HG03354 (cell line): Measurements from ENCODE around the gene NPY4R2.
"Not testable (repeated sequence)": the region's sequence is repeated elsewhere in the genome, so short reads cannot be mapped to it uniquely, and the experiment has no call there.

Experiments used
- ATAC-seq: cut with Tn5 transposase; IDR thresholded peaks from one replicate; pipeline ENCODE4 v1.9.1; 2021; ENCODE audit warnings: mild to moderate bottlenecking; ENCODE audit not compliant: unreplicated experiment, poor library complexity, severe bottlenecking

Gene NPY4R2, protein sequence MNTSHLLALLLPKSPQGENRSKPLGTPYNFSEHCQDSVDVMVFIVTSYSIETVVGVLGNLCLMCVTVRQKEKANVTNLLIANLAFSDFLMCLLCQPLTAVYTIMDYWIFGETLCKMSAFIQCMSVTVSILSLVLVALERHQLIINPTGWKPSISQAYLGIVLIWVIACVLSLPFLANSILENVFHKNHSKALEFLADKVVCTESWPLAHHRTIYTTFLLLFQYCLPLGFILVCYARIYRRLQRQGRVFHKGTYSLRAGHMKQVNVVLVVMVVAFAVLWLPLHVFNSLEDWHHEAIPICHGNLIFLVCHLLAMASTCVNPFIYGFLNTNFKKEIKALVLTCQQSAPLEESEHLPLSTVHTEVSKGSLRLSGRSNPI

DNA sequence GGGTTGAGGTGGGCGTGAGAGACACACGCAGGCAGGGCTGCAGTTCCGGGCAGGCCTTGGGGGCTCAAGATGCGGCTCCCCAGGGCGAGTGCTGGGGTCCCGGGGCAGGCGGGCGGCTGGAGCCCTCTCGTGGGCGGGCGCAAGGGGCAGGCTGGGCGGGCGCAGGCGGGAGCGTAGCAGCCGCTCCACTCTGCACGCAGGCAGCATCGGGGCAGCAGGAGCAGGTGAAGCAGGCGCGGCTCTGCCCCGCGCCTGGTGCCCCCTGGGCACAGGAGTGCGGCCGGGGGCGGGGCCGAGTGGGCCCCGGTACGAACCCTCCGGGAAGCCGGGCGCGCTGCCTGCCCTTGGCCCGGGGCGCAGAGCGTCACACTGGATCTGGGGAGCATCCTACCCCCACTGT, at the start of gene NPY4R2:
TSS of gene NPY4R2 (plus strand) at position 188 of the 400 bp plus-strand sequence. CDS start 3,326 bp downstream, outside the sequence.
- ATAC-seq: not testable (repeated sequence)

DNA sequence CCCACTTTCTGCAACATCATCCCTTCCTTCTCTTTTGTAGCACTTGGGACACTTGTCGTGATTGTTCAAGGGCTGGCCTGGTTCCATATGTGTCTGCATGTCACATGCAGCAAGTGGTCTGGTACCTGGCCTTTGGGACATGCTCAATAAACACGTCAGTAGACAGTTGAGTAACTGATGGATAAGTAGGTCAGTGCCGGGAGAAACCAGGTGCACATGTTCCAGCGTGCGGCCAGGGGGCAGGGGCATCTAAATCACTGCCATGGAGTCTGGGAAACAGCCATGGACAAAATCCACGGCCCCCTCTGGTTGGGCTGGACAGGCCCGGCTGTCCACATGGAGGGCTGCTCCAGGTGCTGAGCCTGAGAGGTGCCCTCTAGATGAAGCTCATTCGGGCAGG, 47.6 kb upstream of the NPY4R2 start:
- ATAC-seq: not testable (repeated sequence)

DNA sequence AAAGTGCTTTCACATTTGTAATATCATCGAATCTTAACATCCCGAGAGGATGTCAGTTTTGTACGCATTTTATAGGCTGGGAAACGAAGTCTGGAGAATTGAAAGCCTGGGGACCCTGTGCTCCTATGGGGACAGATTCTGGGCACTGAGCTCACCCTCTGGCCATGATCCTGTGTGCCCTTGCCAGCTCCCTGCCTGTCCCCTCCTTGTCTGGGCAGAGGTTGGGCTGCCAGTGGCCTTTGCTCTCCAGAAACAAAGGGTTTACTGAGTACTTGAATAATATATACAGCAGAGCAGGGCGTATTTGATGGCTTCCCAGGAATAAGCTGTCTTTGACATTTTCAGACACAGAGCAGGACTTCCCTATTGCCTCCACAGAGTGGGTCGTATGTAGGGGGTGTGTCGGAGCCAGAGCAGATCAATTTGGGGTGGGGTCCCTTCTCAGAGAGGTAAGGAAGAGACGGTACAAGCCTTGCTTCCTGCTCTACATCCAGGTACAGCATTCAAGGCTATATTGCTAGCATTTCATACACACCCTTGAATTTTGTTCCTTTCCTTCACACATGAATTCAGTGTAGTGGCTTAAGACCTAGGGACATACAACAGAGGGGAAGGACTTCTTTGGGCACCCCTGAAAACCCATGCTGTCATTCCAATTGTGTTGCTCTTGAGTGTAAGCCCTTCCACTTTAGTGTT, 46.8 kb upstream of the NPY4R2 start:
- not testable (repeated sequence) for ATAC-seq

DNA sequence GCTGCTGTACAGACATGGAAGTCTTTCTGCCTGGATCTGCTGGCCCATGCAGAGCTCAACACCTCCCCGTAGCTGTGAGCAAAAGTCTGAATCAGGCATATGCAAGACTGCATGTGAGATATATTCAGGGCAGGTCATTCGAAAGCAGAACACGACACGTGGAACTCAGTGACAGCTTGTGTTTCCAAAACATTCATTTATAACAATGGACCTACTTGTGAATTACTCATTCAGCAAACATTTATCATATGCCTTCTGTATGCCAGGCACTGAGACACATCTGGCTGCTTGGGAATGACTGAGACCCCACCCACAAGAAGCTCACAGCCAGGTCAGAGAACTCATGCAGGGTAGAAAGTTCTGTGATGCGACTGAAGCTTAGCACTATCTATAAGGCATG, 46.2 kb upstream of the NPY4R2 start:
- not testable (repeated sequence) for ATAC-seq

DNA sequence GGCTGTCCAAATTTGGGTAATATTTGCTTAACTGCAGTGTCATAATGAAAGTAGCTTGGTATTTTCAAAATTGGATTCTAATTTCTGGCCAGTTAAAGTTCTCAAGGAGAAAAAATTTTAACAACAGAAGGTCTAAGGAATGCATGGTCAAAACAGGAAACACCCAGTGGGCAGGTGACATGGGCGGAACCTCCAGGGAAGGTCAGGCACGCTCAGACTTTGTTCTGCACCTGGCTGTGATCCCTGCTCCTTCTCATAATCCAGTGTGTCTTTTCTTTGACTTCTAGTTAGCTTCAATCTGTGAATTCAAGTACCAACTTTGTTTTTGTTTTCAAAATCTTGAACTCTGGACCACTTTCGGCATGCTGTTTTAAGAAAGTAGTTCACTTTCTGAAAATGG, 34.2 kb upstream of the NPY4R2 start:
- ATAC-seq: not testable (repeated sequence)

DNA sequence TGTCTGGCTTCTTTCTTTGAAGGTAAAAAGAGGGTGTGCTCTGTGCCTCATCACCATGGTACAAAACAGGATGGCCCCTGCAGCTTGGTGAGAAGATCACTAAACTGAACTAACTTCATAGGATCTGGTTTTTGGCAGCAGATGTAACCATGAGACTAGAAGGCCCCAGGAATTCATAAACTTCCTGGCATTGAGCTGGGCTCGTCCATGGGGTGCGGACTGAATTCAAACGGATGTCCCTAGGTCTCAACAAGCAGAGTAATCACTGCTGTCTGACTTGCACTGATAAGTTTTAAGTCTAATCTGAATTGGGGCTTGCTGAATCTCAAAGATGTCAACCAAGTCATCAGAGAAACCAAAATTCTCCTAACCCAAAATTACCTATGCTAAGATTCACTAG, 33.5 kb upstream of the NPY4R2 start:
- not testable (repeated sequence) for ATAC-seq

DNA sequence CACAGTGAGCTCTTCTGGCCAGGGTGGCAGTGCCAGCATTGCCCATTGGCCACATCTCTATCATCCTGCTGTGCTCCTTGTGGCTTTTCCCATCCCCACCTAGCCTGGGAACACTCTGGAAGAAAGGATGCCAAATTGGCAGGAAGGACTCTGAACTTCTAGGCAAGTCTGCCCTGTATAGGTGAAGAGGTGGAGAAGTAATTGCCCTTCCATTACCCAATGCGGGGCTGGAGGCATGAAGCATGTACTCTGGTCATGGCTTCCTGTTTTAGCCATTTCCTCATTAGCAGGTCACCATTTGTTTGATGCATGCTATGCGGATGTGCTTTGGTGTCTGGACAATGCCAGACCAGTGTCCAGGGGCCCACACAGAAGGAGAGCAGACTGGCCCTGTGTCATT, 32.1 kb upstream of the NPY4R2 start:
- not testable (repeated sequence) for ATAC-seq

DNA sequence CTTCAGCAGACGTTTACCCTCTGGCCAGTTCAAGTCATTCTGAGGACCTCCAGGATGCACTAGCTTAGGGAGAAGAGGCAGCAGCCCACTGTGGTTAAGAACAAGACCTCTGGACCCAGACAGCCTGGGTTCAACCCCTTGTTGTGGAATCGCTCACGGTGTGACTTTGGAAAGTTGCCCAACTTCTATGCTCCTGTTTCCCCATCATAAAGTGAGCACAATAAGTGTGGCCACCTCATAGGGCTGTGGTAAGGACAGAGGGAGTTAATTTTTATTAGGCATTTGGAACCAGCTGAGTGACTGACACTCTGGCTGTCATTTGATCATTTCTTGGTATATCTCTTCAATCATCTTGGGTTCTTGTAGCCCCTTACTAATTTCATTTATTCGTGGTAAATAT, 31.6 kb upstream of the NPY4R2 start:
- ATAC-seq: not testable (repeated sequence)

DNA sequence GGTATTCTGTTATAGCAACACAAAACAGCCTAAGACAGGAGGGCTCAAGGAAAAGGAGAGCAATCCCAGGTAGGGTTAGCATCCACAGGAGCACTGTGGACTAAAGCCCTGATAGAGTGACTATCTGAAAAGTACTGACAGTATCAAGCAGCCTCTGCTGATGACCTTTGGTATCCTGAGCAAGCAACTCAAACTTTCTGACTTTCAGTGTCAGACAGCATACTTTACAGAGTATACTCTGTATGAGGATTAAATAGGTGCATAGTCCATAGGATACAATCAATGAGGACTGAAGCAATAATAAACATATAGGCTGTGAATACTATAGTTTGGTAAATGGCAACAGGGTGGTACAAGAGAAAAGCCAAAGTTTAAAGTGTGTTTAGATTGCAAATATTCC, 27.7 kb upstream of the NPY4R2 start:
- not testable (repeated sequence) for ATAC-seq

DNA sequence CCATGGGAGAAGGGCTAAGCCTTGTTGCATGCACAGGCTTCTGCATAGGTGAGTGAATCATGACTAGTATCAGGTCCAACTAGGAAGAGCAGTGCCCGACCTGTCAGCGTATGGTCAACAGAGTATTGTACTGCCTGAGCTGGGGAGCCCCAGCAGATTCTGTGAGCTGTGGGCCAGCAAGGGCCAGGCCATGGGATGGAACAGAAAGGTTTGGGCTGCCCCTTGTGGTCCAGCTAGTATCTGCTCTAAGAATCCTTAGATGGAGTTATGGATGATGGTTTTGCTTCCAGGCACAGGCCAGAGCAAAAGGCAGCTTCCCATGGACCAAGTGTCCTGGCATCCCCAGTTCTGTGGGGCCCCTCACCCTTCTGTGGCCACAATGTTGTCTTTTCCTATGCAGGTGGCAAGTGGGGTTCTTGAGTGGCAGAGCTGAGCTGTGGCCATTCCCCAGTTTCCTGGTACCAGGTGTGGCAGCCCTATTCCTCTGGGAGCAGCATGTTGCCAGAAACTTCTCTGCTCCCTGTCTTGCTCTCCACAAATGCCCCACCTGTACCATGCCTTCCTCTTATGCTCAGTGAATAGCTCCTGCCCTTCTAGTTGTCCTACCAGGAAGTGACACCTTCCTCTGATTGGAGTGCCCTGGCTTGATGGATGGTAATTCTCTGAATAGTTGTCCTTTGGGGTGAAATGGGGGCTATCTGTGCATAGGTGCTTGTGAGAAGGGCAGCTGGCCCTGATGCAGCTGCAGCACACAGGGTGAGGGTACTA, 25.8 kb upstream of the NPY4R2 start:
- not testable (repeated sequence) for ATAC-seq

DNA sequence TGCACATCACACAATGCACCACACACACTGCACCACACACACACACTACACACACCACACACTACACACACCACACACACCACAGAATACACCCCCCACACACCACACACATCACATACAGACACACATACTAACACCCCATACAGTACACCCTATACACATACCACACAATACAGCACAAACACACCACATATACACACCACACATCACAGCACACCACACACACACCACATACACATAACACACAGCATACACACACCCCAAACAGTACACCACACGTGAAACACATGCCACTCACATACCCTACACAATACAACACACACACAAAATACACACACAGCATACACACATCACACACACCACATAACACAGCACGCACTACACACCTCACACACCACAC, 23.9 kb upstream of the NPY4R2 start:
- ATAC-seq: not testable (repeated sequence)

DNA sequence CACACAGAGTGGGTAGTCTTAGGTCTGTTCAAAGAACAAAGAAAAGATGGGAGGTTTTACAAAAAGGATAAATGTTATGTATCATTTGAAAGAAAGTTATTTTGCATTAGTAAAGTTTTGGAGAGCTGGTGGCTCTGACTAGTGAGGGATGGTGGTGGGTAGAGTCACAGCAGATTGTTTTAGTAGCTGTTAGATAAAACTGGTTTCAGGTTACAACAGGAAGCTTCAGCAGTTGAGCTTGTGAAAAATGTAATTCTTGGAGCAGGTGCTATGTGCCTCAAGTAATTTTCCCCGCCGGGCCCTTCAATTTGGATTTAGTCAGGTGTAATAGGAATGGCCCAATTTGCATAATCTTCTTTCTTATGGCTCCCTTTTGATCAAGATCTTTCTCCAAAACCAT, 20.6 kb upstream of the NPY4R2 start:
- not testable (repeated sequence) for ATAC-seq

DNA sequence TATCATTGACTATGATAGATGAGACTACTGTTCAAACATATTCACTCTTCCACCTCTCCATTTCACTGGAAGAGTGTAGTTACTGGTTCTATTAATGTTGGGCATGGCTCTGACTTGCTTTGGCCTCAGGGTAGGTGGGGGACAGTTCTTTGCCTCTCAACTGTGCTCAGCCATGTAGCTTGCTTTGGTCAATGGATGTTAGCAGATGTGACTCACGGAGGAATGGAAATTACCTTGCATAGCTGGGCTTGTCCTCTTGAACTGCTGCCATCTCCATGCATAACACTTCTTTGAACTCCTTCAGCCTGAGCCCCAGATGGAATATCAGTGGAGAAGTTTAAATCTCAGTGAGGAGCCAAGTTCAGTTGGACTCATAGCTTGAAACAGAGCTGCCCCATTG, 9.1 kb upstream of the NPY4R2 start:
- not testable (repeated sequence) for ATAC-seq

DNA sequence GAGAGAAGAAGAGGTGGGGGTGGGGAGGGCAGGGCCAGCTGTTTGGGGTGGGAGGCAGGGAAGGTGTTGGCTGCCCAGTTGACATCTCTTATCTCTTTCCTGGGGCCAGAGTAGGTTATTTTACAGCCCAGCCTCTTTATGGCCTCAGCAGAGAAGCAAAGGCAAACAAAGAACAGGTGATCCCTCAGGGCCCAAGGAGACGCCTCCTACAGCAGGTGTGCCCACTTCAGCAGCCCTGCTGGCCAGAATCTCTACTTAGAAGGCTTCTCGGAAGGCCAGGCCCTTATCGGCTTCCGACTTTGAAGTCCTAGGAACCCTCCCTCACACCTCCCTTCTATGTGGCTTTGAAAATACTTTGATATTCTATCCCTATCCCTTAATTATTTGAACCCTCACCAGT, 8.0 kb upstream of the NPY4R2 start:
- not testable (repeated sequence) for ATAC-seq

DNA sequence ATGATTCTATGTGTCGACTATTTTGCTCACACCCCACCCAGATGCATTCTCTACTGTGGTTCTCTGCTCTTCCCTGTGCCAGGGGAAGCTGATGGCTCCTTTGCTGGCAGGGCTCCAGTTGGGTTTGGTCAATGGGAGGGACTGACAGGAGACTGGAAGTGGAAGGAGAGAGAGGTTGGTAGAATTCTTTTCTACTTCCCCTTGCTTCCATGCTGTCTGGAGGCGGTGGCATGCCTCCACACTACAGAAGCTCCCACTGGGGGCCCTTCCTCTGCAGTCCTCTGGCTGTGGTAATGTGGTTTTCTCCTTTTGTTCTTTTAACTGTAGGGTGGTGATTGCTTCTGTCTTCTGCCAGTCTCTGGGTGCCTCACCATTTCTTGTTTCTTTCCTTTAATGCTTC, 4.4 kb upstream of the NPY4R2 start:
- not testable (repeated sequence) for ATAC-seq

DNA sequence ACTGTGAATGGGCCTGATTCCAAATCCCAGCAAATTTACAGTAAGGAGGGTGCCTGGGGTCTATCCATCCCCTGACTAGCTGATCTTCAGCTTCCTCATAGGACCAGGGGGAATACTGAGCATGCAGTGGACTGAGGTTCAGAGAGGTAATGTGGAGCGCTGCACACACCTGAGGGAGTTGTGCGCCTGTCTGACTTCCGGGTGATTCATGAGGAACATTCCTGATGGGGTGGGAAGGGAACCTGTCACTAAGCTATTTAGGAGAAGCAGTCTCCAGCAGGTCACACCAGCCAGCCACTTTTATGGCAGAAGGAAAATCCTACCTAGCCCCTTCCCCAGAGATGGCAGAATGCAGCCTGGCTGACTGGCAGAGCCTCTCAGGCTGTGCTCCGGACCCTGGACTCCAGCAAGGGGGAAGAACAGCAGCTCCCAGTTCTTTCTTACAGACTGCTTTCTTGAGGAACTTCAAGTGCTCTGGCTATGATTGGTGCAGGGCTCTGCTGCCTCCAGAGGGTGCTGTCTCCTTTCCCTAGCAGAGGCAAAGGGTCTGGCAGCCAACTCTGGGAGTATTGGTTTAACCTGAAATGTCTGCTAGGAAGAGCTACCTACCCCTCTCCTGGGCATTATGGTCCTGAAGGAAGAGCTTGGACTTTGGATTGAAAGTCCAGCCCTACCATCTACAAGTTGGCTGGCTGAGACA, 2.5 kb upstream of the NPY4R2 start:
- not testable (repeated sequence) for ATAC-seq

DNA sequence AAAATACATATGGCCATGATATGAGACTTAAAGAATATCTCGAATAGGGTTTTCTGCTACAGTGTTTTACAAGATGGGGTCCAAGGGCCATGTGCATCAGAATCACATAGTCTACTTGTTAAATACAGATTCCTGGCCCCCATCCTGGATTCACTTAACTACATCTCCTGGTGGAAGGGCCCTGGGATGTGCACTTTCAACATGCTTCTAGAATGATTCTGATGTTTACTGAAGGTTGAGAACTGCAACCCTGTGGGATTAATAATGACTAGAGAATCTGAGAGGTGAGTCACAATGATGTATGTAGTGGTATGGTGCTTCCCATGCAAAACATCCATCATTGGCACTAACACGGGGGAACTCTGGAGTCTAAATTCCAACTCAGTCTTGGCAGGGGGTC, 2.1 kb downstream of the NPY4R2 start:
- ATAC-seq: not testable (repeated sequence)

DNA sequence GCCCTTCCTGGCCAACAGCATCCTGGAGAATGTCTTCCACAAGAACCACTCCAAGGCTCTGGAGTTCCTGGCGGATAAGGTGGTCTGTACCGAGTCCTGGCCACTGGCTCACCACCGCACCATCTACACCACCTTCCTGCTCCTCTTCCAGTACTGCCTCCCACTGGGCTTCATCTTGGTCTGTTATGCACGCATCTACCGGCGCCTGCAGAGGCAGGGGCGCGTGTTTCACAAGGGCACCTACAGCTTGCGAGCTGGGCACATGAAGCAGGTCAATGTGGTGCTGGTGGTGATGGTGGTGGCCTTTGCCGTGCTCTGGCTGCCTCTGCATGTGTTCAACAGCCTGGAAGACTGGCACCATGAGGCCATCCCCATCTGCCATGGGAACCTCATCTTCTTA, 4.0 kb downstream of the NPY4R2 start:
- ATAC-seq: not testable (repeated sequence)

DNA sequence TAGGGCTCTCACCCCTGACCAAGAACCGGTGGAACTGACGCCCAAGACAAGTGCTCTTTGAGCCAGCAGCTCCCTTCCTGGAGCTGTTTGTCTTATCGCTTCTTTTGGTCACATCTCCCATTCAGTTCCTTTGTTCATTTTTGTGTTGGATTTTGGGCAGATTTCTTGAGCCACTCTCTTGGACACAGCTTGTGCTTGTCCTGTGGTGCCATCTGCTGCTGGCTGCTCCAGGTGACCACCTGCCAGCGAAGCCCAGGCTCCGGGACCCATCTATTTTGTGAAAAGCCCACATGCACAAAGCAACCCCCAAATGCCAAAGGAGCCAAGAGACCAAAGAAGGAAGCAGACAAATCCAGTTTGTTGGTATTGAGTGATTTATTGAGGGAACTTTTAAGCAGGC, 6.2 kb downstream of the NPY4R2 start:
- not testable (repeated sequence) for ATAC-seq
